IMR-90 (cell line): ENCODE measurements around the gene INPP5D. TPM values are rescaled to one million over a fixed set of nuclear protein-coding genes. Genes with fewer than 3 reads are reported as not detected.

Source experiments
- ATAC-seq: fragments of 200-7000 bp; cut with Tn5 transposase; 2 replicates; pipeline ENCODE4 v1.9.1; 2020; ENCODE audit warnings: low read depth, mild to moderate bottlenecking, moderate library complexity
- BruUV-seq: library from RNA; stranded (reverse); fragments of 400-500 nt; replicated peaks from 2 replicates; lab custom pipeline; 2021; lab: Mats Ljungman, UMichigan
- CTCF ChIA-PET: fragments of 300-600 bp; formaldehyde crosslinking; extraction: SDS; loops from one replicate; lab custom pipeline; 2021; ENCODE audit warnings: antibody characterized with exemption; lab: Yijun Ruan, JAX
- POLR2A ChIA-PET: fragments of 300-600 bp; sonication (Branson Sonifier 250); formaldehyde crosslinking; loops from one replicate; lab custom pipeline; 2022; ENCODE audit warnings: antibody characterized with exemption; ENCODE audit not compliant: unreplicated experiment; lab: Charles Lee
- DNase-seq: peaks from one replicate; pipeline ENCODE4 v3.0.0; 2013
- H2AFZ ChIP-seq: replicated peaks from 2 replicates; pipeline ENCODE3; 2013; ENCODE audit warnings: low read length, mild to moderate bottlenecking; ENCODE audit not compliant: poor library complexity
- H2AK5ac ChIP-seq: 2 replicates; pipeline ENCODE4 v1.6.1; 2013; ENCODE audit warnings: low read depth, low read length, inconsistent platforms
- H2AK9ac ChIP-seq: replicated peaks from 2 replicates; pipeline ENCODE3; 2013; ENCODE audit warnings: mild to moderate bottlenecking, low read depth, low read length, moderate library complexity; ENCODE audit not compliant: poor library complexity
- H2BK120ac ChIP-seq: 2 replicates; pipeline ENCODE4 v1.6.1; 2013; ENCODE audit warnings: low read depth, low read length, inconsistent platforms
- H2BK15ac ChIP-seq: 3 replicates; pipeline ENCODE4 v1.6.1; 2013; ENCODE audit warnings: low read depth, low read length, inconsistent platforms
- H2BK20ac ChIP-seq: 2 replicates; pipeline ENCODE4 v1.6.1; 2013; ENCODE audit warnings: low read depth, mild to moderate bottlenecking, inconsistent platforms, low read length, moderate library complexity
- H2BK5ac ChIP-seq: 2 replicates; pipeline ENCODE4 v1.6.1; 2013; ENCODE audit warnings: mild to moderate bottlenecking, low read depth, low read length, inconsistent platforms; ENCODE audit not compliant: poor library complexity, severe bottlenecking
- H3K14ac ChIP-seq: replicated peaks from 2 replicates; pipeline ENCODE4 v1.6.1; 2013; ENCODE audit warnings: low read depth, low read length, inconsistent platforms
- H3K18ac ChIP-seq: 2 replicates; pipeline ENCODE4 v1.6.1; 2013; ENCODE audit warnings: low read depth, low read length, control low read depth
- H3K23ac ChIP-seq: 2 replicates; pipeline ENCODE4 v1.6.1; 2013; ENCODE audit warnings: low read depth, low read length, inconsistent platforms
- H3K27ac ChIP-seq: 2 replicates; pipeline ENCODE4 v1.5.1; 2013; ENCODE audit warnings: mild to moderate bottlenecking, control low read depth, low read length; ENCODE audit not compliant: insufficient read depth
- H3K27me3 ChIP-seq: 2 replicates; pipeline ENCODE4 v1.6.1; 2013; ENCODE audit warnings: low read length; ENCODE audit not compliant: control insufficient read depth, insufficient read depth
- H3K36me3 ChIP-seq: 2 replicates; pipeline ENCODE4 v1.6.1; 2013; ENCODE audit warnings: low read length, mixed read lengths; ENCODE audit not compliant: control insufficient read depth, insufficient read depth
- H3K4ac ChIP-seq: 2 replicates; pipeline ENCODE4 v1.6.1; 2013; ENCODE audit warnings: low read depth, low read length, inconsistent platforms
- H3K4me1 ChIP-seq: 2 replicates; pipeline ENCODE4 v1.6.1; 2013; ENCODE audit warnings: low read length, mixed read lengths; ENCODE audit not compliant: control insufficient read depth, insufficient read depth
- H3K4me2 ChIP-seq: 2 replicates; pipeline ENCODE4 v1.6.1; 2013; ENCODE audit warnings: low read depth, mild to moderate bottlenecking, control low read depth, low read length, moderate library complexity
- H3K4me3 ChIP-seq: 2 replicates; pipeline ENCODE4 v1.5.1; 2013; ENCODE audit warnings: low read depth, mild to moderate bottlenecking, control low read depth, low read length, moderate library complexity; ENCODE audit not compliant: insufficient read depth
- H3K56ac ChIP-seq: 2 replicates; pipeline ENCODE4 v1.6.1; 2013; ENCODE audit warnings: low read length, inconsistent platforms; ENCODE audit not compliant: insufficient read depth; ENCODE audit errors: extremely low read depth
- H3K79me1 ChIP-seq, 2 experiments: 2 replicates each; pipeline ENCODE4 v1.6.1; 2013; ENCODE audit warnings: low read length in 2 of 2, inconsistent platforms in 1 of 2, low read depth in 1 of 2
- H3K9ac ChIP-seq: 2 replicates; pipeline ENCODE4 v1.6.1; 2013; ENCODE audit warnings: low read depth, low read length, control low read depth
- H3K9me1 ChIP-seq: 2 replicates; pipeline ENCODE4 v1.6.1; 2013; ENCODE audit warnings: low read length, inconsistent platforms; ENCODE audit not compliant: insufficient read depth
- H3K9me3 ChIP-seq: 2 replicates; pipeline ENCODE4 v1.6.1; 2013; ENCODE audit warnings: low read length; ENCODE audit not compliant: control insufficient read depth, insufficient read depth
- H4K20me1 ChIP-seq: 2 replicates; pipeline ENCODE4 v1.6.1; 2013; ENCODE audit warnings: low read length, inconsistent platforms; ENCODE audit not compliant: insufficient read depth
- H4K5ac ChIP-seq: 2 replicates; pipeline ENCODE4 v1.6.1; 2013; ENCODE audit warnings: mild to moderate bottlenecking, low read depth, low read length, control low read depth
- H4K8ac ChIP-seq, 2 experiments: 2 replicates each; pipeline ENCODE4 v1.6.1; 2013; ENCODE audit warnings: low read depth in 2 of 2, low read length in 2 of 2, control low read depth in 1 of 2, inconsistent platforms in 1 of 2
- H4K91ac ChIP-seq: 2 replicates; pipeline ENCODE4 v1.6.1; 2013; ENCODE audit warnings: low read depth, low read length, inconsistent platforms; ENCODE audit not compliant: insufficient read depth
- CHD1 ChIP-seq: IDR thresholded peaks from 2 replicates; pipeline ENCODE4 v1.6.1; 2012; ENCODE audit warnings: low read depth, low read length, improper control_type of control experiment
- FOS ChIP-seq: fragments of 150-350 bp; IDR thresholded peaks from 2 replicates; pipeline ENCODE4 v1.6.1; 2016; ENCODE audit warnings: low read depth, low read length
- MAFK ChIP-seq: IDR thresholded peaks from 2 replicates; pipeline ENCODE4 v1.6.1; 2012; ENCODE audit warnings: low read depth, low read length, improper control_type of control experiment
- RAD21 ChIP-seq: IDR thresholded peaks from 2 replicates; pipeline ENCODE4 v1.6.1; 2012; ENCODE audit warnings: low read length, improper control_type of control experiment
- WGBS, 2 experiments: methylation state at CpG; one replicate each; pipeline versions ENCODE4 v1.1.5 to v1.1.7; 2013; ENCODE audit warnings: missing lambda C conversion rate in 2 of 2; ENCODE audit not compliant: insufficient read length in 1 of 2; ENCODE audit errors: extremely low coverage in 2 of 2; 5-methylcytosine and 5-hydroxymethylcytosine counted together
- dilution Hi-C: fragments of 300-500 bp; cut with HindIII; formaldehyde crosslinking; loops from one replicate; pipeline ENCODE4 v1.14.3; 2018; ENCODE audit warnings: low sequenced_read_pairs; ENCODE audit not compliant: unreplicated experiment
- in situ Hi-C: fragments of 300-500 bp; cut with MboI; formaldehyde crosslinking; loops from 3 replicates; pipeline ENCODE4 v1.14.3; 2019; ENCODE audit warnings: low sequenced_read_pairs, inconsistent platforms, mixed read lengths
- intact Hi-C: fragments of 100-400 bp; cut with micrococcal nuclease; formaldehyde crosslinking; loops from 2 replicates; pipeline ENCODE4 v1.10.0; 2022
- polyA plus RNA-seq, 3 experiments: library from polyadenylated mRNA; depleted of rRNA; stranded (reverse); fragments of >200 nt; gene quantifications; 2 replicates each; pipeline ENCODE4 v1.2.3, GENCODE V29; 2012; ENCODE audit warnings: low replicate concordance in 1 of 3
- total RNA-seq: library from RNA; depleted of rRNA; stranded (reverse); fragments of >200 nt; gene quantifications from 2 replicates; pipeline ENCODE4 v1.2.3, GENCODE V29; 2012
- TF ChIP-seq, protein P1 (sequence below): fragments of 150-350 bp; IDR thresholded peaks from 2 replicates; pipeline ENCODE4 v1.6.1; 2016; ENCODE audit warnings: low read depth, mild to moderate bottlenecking, low read length, moderate library complexity, borderline replicate concordance
- TF ChIP-seq, protein P2 (sequence below): conservative IDR thresholded peaks from 2 replicates; pipeline ENCODE4 v1.5.1; 2012; ENCODE audit warnings: mild to moderate bottlenecking, low read depth, low read length, improper control_type of control experiment

Gene INPP5D
- total and polyA plus RNA-seq, 2 of the 4 experiments (the other 2 are of a cell fraction), result 0.18 to 0.29 TPM

DNA sequence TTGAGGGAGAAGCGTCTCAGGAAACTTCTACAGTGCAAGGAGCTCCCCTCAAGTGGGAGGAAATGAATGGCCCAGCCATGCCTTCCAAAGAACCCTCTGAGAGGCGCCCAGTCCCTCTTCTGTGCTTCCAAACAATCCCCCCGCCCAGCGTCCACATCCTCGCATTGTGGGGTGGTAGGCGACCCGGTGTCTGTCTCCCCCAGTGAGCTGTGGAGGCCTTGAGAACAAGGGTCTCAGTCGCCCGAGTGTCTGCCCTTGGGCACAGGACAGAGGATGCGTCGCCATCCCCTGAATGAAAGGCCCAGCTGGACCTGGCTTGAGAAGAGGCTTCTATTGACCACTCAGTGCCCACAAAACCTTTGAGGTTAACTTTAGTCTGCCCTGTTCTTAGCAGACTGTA, 29.7 kb downstream of the INPP5D start:
- dilution Hi-C loops (no loop called here), intact Hi-C loops (no loop called here), in situ Hi-C loops (no loop called here)
- Histone ChIP-seq H2BK120ac (no peak overlapping the region), H3K4me2 (no peak overlapping the region), H3K9me1 (no peaks in the 10 kb centered on the region), H4K20me1 (no peaks in the 10 kb centered on the region), H3K9ac (no peak overlapping the region), H3K4ac (no peak overlapping the region), H3K14ac (no peak overlapping the region), H4K91ac (no peak overlapping the region), H2BK20ac (no peak overlapping the region), H2AFZ (no peak overlapping the region), H3K4me3 (no peak overlapping the region), H2AK5ac (no peak overlapping the region), H3K56ac (no peak overlapping the region), H3K9me3 (no peaks in the 10 kb centered on the region), H3K18ac (no peak overlapping the region), H3K23ac (no peak overlapping the region), H3K79me1 (no peaks in the 10 kb centered on the region), H3K27me3 (peaks cover 17% of the 10 kb centered on the region), H4K8ac (no peak overlapping the region), H2BK15ac (no peak overlapping the region), H3K27ac (no peak overlapping the region), H3K4me1 (no peaks in the 10 kb centered on the region), H2BK5ac (no peak overlapping the region), H3K36me3 (no peaks in the 10 kb centered on the region), H2AK9ac (no peak overlapping the region), H4K5ac (no peak overlapping the region)
- no peak for TF ChIP-seq RAD21
- TF ChIP-seq, protein P1, sequence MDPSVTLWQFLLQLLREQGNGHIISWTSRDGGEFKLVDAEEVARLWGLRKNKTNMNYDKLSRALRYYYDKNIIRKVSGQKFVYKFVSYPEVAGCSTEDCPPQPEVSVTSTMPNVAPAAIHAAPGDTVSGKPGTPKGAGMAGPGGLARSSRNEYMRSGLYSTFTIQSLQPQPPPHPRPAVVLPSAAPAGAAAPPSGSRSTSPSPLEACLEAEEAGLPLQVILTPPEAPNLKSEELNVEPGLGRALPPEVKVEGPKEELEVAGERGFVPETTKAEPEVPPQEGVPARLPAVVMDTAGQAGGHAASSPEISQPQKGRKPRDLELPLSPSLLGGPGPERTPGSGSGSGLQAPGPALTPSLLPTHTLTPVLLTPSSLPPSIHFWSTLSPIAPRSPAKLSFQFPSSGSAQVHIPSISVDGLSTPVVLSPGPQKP, result no peak
- TF ChIP-seq, protein P2, sequence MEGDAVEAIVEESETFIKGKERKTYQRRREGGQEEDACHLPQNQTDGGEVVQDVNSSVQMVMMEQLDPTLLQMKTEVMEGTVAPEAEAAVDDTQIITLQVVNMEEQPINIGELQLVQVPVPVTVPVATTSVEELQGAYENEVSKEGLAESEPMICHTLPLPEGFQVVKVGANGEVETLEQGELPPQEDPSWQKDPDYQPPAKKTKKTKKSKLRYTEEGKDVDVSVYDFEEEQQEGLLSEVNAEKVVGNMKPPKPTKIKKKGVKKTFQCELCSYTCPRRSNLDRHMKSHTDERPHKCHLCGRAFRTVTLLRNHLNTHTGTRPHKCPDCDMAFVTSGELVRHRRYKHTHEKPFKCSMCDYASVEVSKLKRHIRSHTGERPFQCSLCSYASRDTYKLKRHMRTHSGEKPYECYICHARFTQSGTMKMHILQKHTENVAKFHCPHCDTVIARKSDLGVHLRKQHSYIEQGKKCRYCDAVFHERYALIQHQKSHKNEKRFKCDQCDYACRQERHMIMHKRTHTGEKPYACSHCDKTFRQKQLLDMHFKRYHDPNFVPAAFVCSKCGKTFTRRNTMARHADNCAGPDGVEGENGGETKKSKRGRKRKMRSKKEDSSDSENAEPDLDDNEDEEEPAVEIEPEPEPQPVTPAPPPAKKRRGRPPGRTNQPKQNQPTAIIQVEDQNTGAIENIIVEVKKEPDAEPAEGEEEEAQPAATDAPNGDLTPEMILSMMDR, result no peak
- no peak for TF ChIP-seq CHD1
- no peak for TF ChIP-seq FOS
- no peak for TF ChIP-seq MAFK
- 87% methylated on average over 7 of the region's 11 CpGs; no CpG with 5 or more reads in 1 of the 2 experiments for WGBS, 2 experiments
- ATAC-seq (no peak), DNase-seq (no peak)
- no TSS peak for BruUV-seq
- ChIA-PET POLR2A (no interaction called here), CTCF (no interaction called here)
